ENCODE measurements around the gene MGAT5B.

Gene MGAT5B

DNA sequence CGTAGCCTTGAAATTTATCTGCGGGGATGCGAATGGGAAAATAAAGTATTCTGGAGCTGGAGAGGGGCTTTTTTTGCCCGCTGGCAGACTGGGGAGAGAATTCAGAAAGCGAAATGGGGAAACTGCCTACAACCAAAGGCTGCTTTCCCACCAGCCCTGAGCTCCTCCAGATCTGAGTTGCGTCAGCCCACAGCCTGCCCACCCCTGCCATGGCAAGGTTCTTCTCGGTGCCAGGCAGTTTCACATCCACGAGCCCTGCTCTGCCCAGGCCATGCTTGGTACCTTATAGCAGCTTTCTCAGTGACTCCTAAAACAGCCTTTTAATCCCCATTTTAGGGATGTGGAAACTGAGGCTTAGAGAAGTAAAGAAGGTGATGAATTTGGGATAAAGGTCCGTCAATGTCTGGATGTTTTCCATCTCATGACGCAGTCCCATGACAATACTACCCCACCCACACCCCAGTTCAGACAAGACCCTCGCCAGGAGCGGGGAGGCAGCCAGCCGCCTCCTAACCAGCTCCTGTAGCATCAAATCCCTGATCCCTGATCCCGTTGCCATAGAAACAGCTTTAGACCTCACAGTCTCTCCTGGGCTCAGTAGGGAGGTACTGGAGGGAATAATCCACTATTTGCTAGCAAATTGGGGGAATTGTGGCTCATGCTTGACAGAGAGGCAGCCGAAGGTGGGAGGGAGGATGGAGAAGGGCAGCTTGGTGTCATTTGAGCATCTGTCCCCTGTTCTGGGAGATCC lies 113.5 kb downstream of the MGAT5B start:
- no peak for DNase-seq
- no peak for ATAC-seq

DNA sequence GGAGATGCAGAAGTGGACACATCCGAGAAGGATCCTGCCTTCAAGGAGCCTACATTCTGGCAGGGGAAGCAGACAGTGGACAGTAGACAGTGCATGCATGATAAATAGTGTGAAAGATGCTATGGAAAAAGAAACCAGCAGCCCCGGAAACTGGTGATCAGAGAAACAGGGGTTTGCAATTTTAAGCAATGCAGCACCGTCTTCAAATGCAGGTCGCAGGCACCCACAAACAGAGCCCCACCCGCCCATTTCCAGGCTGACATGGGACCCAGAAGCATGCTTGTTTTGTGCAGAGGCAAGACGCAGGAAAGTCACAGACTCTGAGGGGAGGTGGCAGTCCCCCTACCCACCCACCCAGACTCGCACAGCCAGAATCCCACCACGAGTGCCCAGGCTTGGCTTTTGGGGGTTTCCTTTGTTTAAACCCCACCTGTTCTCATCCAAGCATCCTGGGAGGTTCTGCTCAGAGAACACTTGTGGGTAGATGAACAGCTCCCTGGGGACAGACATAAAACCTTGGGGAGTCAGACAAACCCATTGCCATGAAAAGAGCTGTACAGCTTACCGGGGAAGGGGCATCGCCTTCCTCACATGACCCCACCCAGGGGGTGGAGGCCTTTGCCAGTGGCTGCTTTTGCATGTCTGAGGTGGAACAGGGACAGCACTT lies 114.3 kb downstream of the MGAT5B start:
- no peak for ATAC-seq

DNA sequence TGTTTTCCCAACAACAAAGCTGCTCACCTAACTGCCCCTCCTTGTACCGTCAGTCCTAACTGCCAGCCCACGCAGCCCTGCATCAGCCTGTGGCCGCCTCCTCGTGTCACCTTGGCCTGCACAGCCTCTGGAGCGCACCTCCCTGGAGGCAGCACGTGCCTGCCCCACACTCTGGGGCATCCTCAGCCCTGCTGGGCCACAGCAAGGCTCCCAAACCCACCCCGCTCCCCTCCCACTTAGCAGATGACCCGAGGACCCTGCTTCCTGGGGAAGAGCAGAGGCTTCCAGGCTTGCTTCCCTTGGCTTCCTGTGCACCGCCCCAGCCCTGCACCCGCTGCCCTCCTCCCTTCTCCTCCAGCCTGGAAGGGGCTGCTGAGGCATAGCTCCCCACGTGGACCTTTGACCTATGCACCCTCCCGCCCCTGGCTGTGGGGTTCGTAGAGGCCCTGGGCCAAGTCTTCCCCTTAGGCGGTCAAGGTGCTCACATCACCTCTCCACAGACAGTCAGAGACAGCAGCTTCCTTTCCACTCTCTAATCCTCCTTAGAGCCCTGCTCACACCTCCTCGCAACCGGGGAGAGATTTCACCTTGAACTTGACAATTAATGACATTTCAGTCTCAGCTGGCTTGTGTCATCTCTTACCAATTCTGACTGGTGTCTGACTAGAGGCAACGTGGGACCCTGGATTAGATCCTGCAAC lies 115.0 kb downstream of the MGAT5B start:
- no peak for DNase-seq
- peak; percentile 42 for ATAC-seq

More for the DNA sequence above, 114.3 kb downstream of the MGAT5B start:
- no peak for DNase-seq

DNA sequence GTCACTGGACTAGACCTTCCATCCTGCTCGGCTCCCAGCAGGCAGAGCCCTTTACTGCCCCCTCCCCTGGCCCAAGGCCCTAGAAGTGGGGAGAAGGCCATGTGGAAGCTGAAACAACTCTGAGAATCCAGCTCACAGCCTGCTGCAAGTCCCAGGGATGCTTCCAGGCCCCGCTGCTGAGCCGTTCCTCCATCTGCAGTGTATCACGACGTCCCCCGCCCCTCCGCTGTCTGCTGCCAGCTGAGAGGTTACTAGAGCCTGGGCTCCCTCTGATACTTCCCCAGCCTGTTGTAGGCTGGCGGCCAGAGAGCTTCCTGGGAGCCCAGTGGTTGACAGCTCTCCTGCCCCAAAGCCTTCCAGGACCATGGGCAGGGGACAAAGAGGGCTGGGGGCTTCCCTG lies 118.2 kb downstream of the MGAT5B start:
- ATAC-seq (no peak), DNase-seq (no peak)

DNA sequence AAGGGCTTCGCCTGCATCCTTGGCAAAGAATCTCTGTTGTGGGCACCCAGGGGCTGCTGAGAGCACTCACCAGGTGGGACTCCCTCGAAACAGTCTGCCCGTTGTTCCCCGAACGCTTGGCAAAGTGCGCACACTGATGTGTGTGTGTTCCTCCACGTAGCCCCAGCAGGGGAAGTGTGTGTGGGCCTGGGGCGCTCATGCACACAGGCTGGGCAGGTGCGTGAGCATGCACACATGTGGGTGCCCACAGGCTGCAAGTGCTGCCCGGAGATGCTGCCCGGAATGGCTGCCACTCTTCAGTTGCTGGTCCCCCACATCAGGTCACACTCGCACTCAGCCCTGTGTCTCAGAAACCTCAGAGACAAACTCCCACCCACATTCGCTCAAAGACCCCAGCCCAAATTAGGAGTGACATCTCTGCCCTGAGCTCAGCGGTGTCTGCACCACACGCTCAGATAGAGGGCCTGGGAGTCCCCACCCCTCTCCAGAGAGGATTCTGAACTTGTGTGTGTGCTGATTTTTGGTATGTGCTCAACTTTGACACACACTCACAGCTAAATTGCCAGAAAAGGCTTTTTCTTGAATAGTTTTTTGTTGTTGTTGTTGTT lies 119.4 kb downstream of the MGAT5B start:
- no peak for ATAC-seq
- no peak for DNase-seq

DNA sequence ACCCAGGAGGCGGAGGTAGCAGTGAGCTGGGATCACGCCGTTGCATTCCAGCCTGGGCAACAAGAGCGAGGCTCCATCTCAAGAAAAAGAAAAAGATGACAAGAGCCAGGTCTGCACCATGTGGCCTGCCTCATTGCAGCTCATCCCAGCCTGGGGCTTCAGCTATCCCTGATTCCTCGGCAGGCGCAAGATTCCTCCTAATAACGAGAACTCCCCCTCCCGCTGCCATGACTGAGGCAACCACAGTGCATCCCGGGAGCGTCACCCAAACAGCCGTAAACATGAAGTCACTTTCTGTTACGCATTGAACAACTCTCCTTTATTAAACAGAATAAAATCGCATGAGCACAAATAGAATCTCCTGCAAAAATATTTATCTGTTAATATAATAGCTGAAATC lies 120.6 kb downstream of the MGAT5B start:
- DNase-seq (no peak), ATAC-seq (no peak)

DNA sequence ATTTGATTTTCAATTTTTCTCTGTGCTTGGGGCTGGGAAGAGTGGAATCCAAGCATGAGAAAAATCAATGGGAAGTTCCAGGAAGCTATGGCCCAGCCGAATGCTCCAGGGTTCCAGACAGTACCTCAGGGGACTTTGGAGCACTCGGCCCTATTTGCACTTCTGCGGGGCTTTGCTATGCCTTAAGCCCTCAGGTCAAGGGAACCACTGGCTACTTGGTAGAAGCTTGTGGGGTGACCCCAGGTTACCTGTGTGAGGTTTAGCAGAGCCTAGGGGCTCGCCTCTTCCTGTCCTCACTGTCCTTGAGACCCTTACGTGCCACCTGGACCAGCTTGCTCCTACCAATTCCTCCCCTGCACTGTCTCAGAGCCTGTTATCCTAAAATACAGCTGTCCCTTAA lies 121.3 kb downstream of the MGAT5B start:
- ATAC-seq (no peak), DNase-seq (no peak)

DNA sequence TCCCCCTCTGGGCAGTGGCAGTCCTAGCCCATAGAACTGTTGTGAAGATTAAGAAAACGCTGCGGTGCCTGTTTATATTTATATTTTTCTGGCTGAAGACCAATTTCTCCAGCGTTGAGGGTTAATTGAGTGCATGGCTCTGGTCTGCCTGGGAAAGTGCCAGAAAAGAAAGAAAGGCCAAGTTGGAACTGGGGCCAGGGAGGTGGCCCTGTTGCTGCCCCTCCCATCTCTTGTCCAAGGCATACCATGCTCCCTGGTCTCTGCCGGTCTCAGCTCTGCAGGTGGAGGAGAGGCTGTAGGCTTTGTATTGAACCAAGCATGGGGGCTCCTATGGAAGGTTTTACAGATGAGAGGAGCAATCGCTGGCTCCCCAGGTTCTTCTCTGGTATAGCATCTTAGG lies 124.7 kb downstream of the MGAT5B start:
- no peak for DNase-seq
- no peak for ATAC-seq

DNA sequence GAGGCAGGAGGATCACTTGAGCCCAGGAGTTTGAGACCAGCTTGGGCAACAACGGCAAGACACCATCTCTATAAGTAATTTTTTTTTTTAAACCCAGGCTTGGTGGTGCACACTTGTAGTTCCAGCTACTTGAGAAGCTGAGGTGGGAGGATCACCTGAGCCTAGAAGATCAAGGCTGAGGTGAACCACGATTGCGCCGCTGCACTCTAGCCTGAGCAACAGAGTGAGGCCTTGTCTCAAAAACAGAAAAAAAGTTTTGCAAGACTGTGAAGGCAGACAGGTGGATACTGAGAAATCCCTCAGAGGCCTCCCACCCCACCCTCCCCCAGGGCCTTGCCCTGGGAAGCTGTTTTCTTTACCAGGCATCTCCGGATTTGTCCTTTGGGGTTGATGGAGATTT lies 125.4 kb downstream of the MGAT5B start:
- no peak for ATAC-seq
- DNase-seq: no peak

DNA sequence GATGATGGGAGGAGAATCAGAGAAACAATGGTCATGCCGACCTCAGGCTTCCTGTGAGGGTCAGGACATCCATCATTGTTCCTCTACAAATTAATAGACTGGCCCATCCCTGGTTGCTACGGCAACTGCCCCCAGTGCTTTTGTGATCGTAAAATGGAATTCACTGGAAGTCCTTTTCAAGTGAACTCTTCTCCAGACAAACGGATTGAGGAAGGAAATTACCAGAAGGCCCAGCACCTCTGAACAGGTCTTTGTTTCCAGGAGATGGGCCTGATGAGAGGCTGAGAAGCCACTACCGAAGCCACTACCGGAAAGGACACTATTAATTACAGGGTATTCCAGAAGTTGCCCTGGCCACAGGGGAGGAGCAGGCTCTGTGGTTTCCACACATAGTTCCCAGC lies 126.0 kb downstream of the MGAT5B start:
- DNase-seq: no peak
- ATAC-seq: no peak

DNA sequence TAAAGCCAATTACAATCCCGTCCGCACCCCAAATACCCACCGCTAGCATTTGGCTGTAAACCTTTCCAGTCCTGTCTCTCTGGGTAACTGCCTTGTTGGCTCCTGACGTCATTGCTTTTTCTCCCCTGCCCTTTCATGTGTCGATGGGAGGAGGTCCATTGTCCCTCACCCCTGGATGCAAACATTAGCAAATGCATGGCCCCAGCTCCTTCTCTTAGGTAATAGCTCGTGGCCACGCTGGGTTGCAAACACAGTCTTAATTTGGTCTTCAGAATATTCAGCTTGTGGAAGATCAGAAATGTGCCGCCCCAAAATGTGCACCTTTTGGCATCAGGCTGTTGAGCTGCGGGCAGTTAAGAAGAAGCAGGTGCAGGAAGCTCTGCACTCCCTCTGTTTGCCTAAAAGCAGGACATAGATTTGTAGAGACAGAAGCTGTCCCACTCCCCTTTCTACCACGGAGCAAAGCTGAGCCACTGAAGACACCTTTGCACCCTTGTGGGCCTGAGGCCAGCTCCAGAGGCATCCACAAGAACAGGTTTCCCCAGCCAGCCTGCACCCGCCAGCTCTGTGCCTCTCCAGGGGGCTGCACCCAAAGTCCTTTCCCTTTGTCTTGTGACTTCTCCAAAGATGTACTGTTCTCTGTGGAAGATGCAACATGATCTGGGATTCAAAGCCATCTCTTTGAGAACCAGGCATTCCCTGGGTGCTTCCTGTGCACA lies 127.3 kb downstream of the MGAT5B start:
- no peak for DNase-seq
- no peak for ATAC-seq

DNA sequence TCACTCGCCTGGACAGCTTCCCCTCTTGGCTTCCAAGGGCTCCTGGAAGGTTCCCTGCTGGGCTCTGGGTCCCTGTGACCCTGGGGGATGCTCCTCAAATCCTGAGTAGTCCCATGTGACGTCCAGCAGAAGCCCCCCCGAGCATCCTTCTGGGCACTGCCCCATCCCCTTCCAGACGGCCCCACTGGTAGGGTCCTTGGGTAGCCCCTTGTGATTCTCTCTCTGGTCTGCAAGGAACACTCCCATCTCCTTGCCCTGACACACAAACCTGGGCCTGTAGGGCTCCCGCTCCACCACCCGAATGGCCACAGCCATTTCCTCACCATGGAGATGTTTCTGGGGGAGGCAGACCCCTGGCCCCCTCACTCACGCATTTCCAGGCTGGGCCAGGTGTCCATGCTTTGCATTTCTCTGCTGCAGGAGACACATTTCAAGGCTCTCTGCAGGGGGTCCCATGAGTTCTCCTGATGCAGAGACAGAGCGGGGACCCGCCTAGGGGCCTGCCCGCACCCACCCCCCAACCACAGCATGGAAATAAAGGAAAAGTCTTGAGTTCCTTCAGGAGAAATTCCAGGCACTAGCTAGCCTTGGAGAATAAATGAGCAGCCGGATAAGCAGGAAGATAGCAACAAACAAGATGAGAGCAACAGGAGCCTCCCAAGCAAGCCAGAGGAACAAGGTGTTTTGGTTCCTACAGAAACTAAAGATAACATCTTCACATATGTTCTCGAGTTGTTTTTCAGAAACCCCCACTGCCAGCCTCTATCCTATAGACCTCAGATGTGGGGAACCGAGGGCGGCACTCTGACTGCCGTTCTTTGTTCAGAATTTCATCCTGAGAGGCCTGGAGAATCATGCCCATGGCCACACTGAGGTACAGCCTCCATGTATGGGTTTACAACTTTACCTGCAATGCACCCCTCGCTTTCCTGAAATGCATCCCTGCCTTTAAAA lies 128.8 kb downstream of the MGAT5B start:
- ATAC-seq (no peak), DNase-seq (no peak)

DNA sequence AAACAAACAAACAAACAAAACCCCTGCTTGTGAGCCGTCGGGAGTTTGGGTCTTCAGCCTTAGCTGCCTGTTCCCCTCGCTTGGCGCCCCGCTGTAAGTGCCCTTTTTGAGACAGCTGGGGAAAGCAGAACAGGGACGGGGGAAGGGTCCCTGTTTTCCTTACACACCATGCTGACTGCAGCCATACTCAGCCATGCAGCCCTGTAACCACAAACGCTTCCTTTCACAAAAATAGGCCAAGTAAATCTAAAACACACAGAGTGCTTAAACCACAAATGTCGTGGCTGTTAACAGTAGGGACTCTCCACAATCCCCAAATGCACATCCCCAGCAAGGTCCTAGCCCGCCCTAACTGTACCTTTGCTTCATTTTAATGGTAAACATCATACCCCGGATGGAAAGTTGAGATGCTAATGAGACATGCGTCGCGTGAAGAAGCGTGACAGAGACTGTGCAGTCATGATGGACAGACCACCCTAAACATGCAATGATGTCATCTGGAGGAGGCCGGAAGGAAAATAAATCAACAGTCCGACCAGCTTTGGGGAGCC lies 129.9 kb downstream of the MGAT5B start:
- DNase-seq (peak; percentile 49), ATAC-seq (peak; percentile 91)

DNA sequence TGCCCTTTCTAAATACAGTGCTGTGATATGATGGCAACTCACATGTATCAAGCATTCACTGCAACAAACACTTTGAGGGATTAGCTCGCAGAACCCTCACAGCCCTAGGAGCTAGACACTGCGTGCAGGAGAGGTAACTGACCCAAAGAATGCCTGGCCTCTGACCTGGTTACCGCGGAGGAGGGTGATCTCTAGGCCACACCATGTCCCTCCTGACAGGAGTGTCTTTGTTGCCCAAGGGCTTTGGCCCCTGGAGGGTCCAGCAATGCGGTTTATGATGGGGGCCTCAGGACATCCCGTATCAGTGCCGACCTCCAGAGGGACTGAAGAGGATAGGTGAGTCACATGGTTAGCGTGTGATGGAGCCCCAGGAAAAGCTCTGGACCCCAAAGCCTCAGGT lies 130.6 kb downstream of the MGAT5B start:
- DNase-seq (no peak), ATAC-seq (no peak)

Data from stimulated activated naive CD8-positive, alpha-beta T cell treated with anti-CD3 and anti-CD28 coated beads, Interleukin-15, Interleukin-2, amounts not matched to agents 100 U/mL and 50 U/mL, for 24 hours (primary cell).